GM12878 (cell line): Measurements from ENCODE around the gene C17orf113. TPM values are rescaled to one million over a fixed set of nuclear protein-coding genes. Genes with fewer than 3 reads are reported as not detected.

ENCODE experiments used
- ATAC-seq: fragments of 200-7000 bp; cut with Tn5 transposase; 3 replicates; pipeline ENCODE4 v1.9.1; 2020; ENCODE audit warnings: mild to moderate bottlenecking, moderate library complexity
- BruUV-seq: library from RNA; stranded (reverse); fragments of 400-500 nt; replicated peaks from 2 replicates; lab custom pipeline; 2021; lab: Mats Ljungman, UMichigan
- CTCF ChIA-PET: fragments of 300-600 bp; sonication (Branson Sonifier 250); formaldehyde crosslinking; extraction: SDS; loops from one replicate; lab custom pipeline; 2021; ENCODE audit warnings: inconsistent platforms; lab: Yijun Ruan, JAX
- POLR2A ChIA-PET: fragments of 350-600 bp; formaldehyde crosslinking; extraction: SDS; loops from one replicate; lab custom pipeline; 2021; ENCODE audit warnings: inconsistent platforms; lab: Charles Lee
- RAD21 ChIA-PET: fragments of 300-600 bp; sonication (Branson Sonifier 250); formaldehyde crosslinking; loops from one replicate; lab custom pipeline; 2023; ENCODE audit warnings: antibody characterized with exemption; ENCODE audit not compliant: unreplicated experiment; lab: Charles Lee
- SMC1A ChIA-PET: fragments of 300-600 bp; sonication (Branson Sonifier 250); formaldehyde crosslinking; loops from one replicate; lab custom pipeline; 2023; ENCODE audit not compliant: unreplicated experiment, uncharacterized antibody; lab: Charles Lee
- DNase-seq: peaks from one replicate; pipeline ENCODE4 v3.0.0-alpha.2; 2011; ENCODE audit warnings: low read depth, low spot score
- FAIRE-seq: peaks from 3 replicates; lab custom pipeline; 2011; peaks lifted over from hg19 to GRCh38; lab: Jason Lieb, UNC
- H2AFZ ChIP-seq: 2 replicates; pipeline ENCODE4 v1.6.0; 2011; ENCODE audit warnings: low read depth, low read length, control low read depth; ENCODE audit not compliant: control insufficient read depth
- H3K27ac ChIP-seq: 2 replicates; pipeline ENCODE4 v1.5.1; 2011; ENCODE audit warnings: control low read depth; ENCODE audit not compliant: control insufficient read depth, insufficient read depth
- H3K27me3 ChIP-seq, 2 experiments: replicated peaks in 1 of 2; 2 replicates each; pipeline versions ENCODE4 v1.6.0 to v1.6.1; 2011; ENCODE audit warnings: low read length in 1 of 2; ENCODE audit not compliant: control insufficient read depth in 2 of 2, insufficient read depth in 2 of 2
- H3K36me3 ChIP-seq, 2 experiments: 2 replicates each; pipeline ENCODE4 v1.5.1; 2011; ENCODE audit warnings: low read length in 1 of 2; ENCODE audit not compliant: control insufficient read depth in 2 of 2, insufficient read depth in 2 of 2
- H3K4me1 ChIP-seq: 2 replicates; pipeline ENCODE4 v1.6.1; 2011; ENCODE audit warnings: mild to moderate bottlenecking, low read length, moderate library complexity, mixed read lengths; ENCODE audit not compliant: control insufficient read depth, insufficient read depth
- H3K4me2 ChIP-seq: 2 replicates; pipeline ENCODE4 v1.6.0; 2011; ENCODE audit warnings: control low read depth; ENCODE audit not compliant: control insufficient read depth, insufficient read depth
- H3K4me3 ChIP-seq: fragments of 200-600 bp; sonication (generic); 2 replicates; pipeline ENCODE4 v1.5.1; 2016
- H3K79me2 ChIP-seq: 2 replicates; pipeline ENCODE4 v1.6.0; 2011; ENCODE audit warnings: low read length; ENCODE audit not compliant: control insufficient read depth, insufficient read depth
- H3K9ac ChIP-seq: 2 replicates; pipeline ENCODE4 v1.8.0; 2011; ENCODE audit warnings: low read length, control low read depth, mixed read lengths; ENCODE audit not compliant: control insufficient read depth, insufficient read depth
- H3K9me3 ChIP-seq: replicated peaks from 3 replicates; pipeline ENCODE4 v1.5.1; 2011; ENCODE audit warnings: mild to moderate bottlenecking, low read length; ENCODE audit not compliant: control insufficient read depth, insufficient read depth
- H4K20me1 ChIP-seq: 2 replicates; pipeline ENCODE4 v1.6.0; 2011; ENCODE audit not compliant: control insufficient read depth, insufficient read depth
- BCL11A ChIP-seq: IDR thresholded peaks from 2 replicates; pipeline ENCODE4 v1.6.1; 2011; ENCODE audit warnings: low read depth, low read length
- CHD1 ChIP-seq: IDR thresholded peaks from 2 replicates; pipeline ENCODE4 v1.6.1; 2012; ENCODE audit warnings: low read depth, low read length, improper control_type of control experiment
- HDGF ChIP-seq: fragments of 450-650 bp; IDR thresholded peaks from 2 replicates; pipeline ENCODE4 v1.6.1; 2016; ENCODE audit warnings: antibody characterized with exemption
- NFIC ChIP-seq: IDR thresholded peaks from 2 replicates; pipeline ENCODE4 v1.6.1; 2012; ENCODE audit warnings: low read depth, mild to moderate bottlenecking, inconsistent platforms, low read length, moderate library complexity
- SREBF2 ChIP-seq: IDR thresholded peaks from 2 replicates; pipeline ENCODE4 v1.6.1; 2012; ENCODE audit warnings: mild to moderate bottlenecking, low read length
- TAF1 ChIP-seq: IDR thresholded peaks from 2 replicates; pipeline ENCODE4 v1.6.1; 2011; ENCODE audit warnings: mild to moderate bottlenecking, low read depth, low read length, borderline replicate concordance
- ZNF622 ChIP-seq: fragments of 450-650 bp; IDR thresholded peaks from 2 replicates; pipeline ENCODE4 v1.6.1; 2017; ENCODE audit warnings: mild to moderate bottlenecking, inconsistent platforms
- ZZZ3 ChIP-seq: IDR thresholded peaks from 2 replicates; pipeline ENCODE4 v1.6.1; 2011; ENCODE audit warnings: low read depth; ENCODE audit not compliant: control insufficient read depth, insufficient read length
- WGBS: methylation state at CpG from one replicate; pipeline ENCODE4 v1.1.6; 2016; ENCODE audit warnings: low lambda C conversion rate; ENCODE audit not compliant: insufficient replicate concordance, insufficient coverage; ENCODE audit errors: missing lambda C conversion rate; 5-methylcytosine and 5-hydroxymethylcytosine counted together
- in situ Hi-C: fragments of 300-500 bp; cut with MboI; formaldehyde crosslinking; loops from 9 replicates; pipeline ENCODE4 v1.14.3; 2018; ENCODE audit warnings: mixed read lengths
- intact Hi-C: fragments of 100-400 bp; cut with micrococcal nuclease; formaldehyde crosslinking; loops from one replicate; pipeline ENCODE4 v1.14.2; 2022; ENCODE audit not compliant: unreplicated experiment
- polyA plus RNA-seq, 11 experiments: library from polyadenylated mRNA; depleted of rRNA in 4 of 11; unstranded in 6 of 11; stranded (reverse) in 5 of 11; fragments of >200 nt; fragmentation: Nextera tagmentation in 4 of 11; fragmentation: Illumina TruSeq in 1 of 11; extraction: Ambion mirVana in 4 of 11; extraction: Trizol in 1 of 11; gene quantifications; 1 replicate in 1 of 11; 2 replicates in 10 of 11; pipeline versions ENCODE4 v1.2.1 to v1.2.3, GENCODE V29; 2011 to 2016; ENCODE audit warnings: inconsistent platforms in 2 of 11, missing spikeins in 2 of 11, low read depth in 1 of 11
- total RNA-seq, 4 experiments: library from RNA; depleted of rRNA in 3 of 4; stranded (reverse); fragments of >200 nt in 3 of 4; fragmentation: Illumina TruSeq in 1 of 4; extraction: Trizol in 1 of 4; gene quantifications; 2 replicates each; pipeline versions ENCODE4 v1.2.1 to v1.2.3, GENCODE V29; 2013 to 2021
- TF ChIP-seq, protein P1 (sequence below): fragments of 450-650 bp; formaldehyde crosslinking; IDR thresholded peaks from 2 replicates; pipeline ENCODE4 v1.4.0; 2020; ENCODE audit warnings: mild to moderate bottlenecking, moderate library complexity

The C17orf113 gene
- total and polyA plus RNA-seq, 10 of the 15 experiments (the other 5 are each of a cell fraction or from before 2014, with no cell fraction given), result 0.03 to 0.17 (median 0.08) TPM; not detected in 3

DNA sequence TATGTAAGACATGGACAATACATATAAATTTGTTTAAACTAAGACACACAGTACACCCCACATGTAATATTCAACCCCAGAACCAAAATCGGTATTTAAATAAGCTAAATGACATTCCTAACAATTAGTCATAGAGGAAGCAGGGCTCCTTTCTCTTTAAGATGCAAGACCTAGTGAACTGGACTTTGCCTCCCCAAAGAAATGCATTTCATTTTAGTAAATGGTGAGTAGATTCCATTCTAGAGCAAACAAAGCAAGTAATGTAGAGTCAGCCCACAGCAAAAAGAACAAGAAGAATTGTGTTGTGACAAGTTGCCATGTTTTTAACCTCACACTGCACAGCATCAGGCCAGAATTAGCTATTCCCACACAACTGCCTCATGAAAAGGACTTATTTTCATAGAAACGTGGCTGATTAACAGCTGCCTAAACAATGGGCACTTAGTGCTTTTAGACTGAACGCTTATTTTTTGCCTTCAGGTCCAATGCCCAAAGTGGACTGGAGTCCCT, 47.6 kb downstream of the C17orf113 start:
- DNase-seq, result no peak
- Histone ChIP-seq H3K27me3 (no peaks in the 10 kb centered on the region), H3K4me1 (peaks cover 1% of the 10 kb centered on the region), H2AFZ (no peak overlapping the region), H3K36me3 (peaks cover 14 to 48% of the 10 kb centered on the region in 2 experiments), H3K4me2 (no peak overlapping the region), H3K9ac (no peak overlapping the region), H3K27ac (no peak overlapping the region), H3K79me2 (peaks cover 46% of the 10 kb centered on the region), H4K20me1 (no peaks in the 10 kb centered on the region; the same call in 1 of the 2 replicates), H3K4me3 (no peak overlapping the region), H3K9me3 (no peaks in the 10 kb centered on the region)
- 65% methylated on average over 3 of the region's 3 CpGs for WGBS
- FAIRE-seq, result no peak
- ATAC-seq, result no peak
- no peak for TF ChIP-seq SREBF2
- TF ChIP-seq HDGF, result no peak
- no peak for TF ChIP-seq ZZZ3
- no peak for TF ChIP-seq BCL11A
- ChIA-PET POLR2A (interaction anchor here (0.6 to 1.1 kb wide), 3 partner anchors 13 to 72 kb away, joined by 3 to 4 read pairs (median 3); partner anchors contain the start of gene ODAD4), SMC1A (interaction anchor here (1.3 kb wide), 1 partner anchor 40 kb away, joined by 4 read pairs; no protein-coding TSS in a partner anchor), RAD21 (no interaction called here), CTCF (interaction anchor here (1.0 to 2.3 kb wide), 4 partner anchors 10 to 23 kb away, joined by 5 to 7 read pairs (median 6); partner anchors contain the start of genes DNAJC7 and NKIRAS2)
- BruUV-seq, result no TSS peak
- intact Hi-C loops, result no loop called here
- in situ Hi-C loops, result loop anchor here (25.0 kb wide), 1 partner anchor 1209 kb away; the partner anchor contains the start of gene TMEM106A

DNA sequence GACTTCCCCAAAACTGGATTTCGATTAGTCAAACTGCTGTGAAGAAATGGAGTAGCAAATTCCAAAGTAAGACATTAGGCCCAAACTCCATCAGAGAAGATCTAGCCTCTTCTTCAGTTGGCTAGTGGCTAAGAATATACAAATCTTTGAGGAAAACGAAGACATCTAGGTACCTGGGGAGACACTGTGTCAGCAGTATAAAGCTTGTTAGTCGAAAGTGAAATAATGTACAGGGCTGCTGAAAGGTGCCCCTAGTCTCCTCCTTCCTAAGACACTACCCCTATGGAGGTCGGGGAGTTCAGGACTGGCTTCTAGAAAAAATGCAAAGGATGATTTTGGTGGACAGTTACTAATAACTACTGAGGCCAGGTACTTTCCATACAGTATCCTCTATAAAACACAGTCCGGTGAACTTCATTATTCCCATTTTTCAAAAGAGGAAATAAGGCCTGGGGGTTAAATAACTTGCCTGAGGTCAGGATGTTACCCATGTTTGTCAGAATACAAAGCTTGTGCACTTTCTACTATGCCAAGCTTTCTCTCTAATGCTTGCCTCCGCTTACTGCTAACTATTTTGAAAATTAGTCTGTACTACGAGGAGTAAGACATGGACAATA, 48.1 kb downstream of the C17orf113 start:
- RAD21 ChIA-PET, result no interaction called here
- Histone ChIP-seq H3K4me3 (no peak overlapping the region), H2AFZ (no peak overlapping the region), H3K9me3 (no peaks in the 10 kb centered on the region), H3K4me1 (peaks cover 7% of the 10 kb centered on the region), H3K4me2 (no peak overlapping the region), H3K9ac (no peak overlapping the region), H4K20me1 (no peaks in the 10 kb centered on the region; the same call in 1 of the 2 replicates), H3K36me3 (peaks cover 16 to 53% of the 10 kb centered on the region in 2 experiments), H3K27me3 (no peaks in the 10 kb centered on the region), H3K79me2 (peaks cover 42% of the 10 kb centered on the region), H3K27ac (no peak overlapping the region)
- POLR2A ChIA-PET, result interaction anchor here (1.0 to 1.1 kb wide), 2 partner anchors 14 to 72 kb away, joined by 3 to 4 read pairs; partner anchors contain the start of gene ODAD4
- in situ Hi-C loops (loop anchor here (25.0 kb wide), 1 partner anchor 1210 kb away; the partner anchor contains the start of gene TMEM106A), intact Hi-C loops (no loop called here)
- CTCF ChIA-PET, result interaction anchor here (1.0 to 2.3 kb wide), 4 partner anchors 11 to 23 kb away, joined by 5 to 7 read pairs (median 6); partner anchors contain the start of genes DNAJC7 and NKIRAS2
- FAIRE-seq, result no peak
- BruUV-seq, result TSS peak; percentile 14
- DNase-seq, result no peak
- WGBS, result 75% methylated on average over 7 of the region's 7 CpGs
- no peak for ATAC-seq
- SMC1A ChIA-PET, result interaction anchor here (1.3 kb wide), 1 partner anchor 40 kb away, joined by 4 read pairs; no protein-coding TSS in a partner anchor
- TF ChIP-seq TAF1, result no peak
- no peak for TF ChIP-seq ZNF622
- TF ChIP-seq, protein P1, sequence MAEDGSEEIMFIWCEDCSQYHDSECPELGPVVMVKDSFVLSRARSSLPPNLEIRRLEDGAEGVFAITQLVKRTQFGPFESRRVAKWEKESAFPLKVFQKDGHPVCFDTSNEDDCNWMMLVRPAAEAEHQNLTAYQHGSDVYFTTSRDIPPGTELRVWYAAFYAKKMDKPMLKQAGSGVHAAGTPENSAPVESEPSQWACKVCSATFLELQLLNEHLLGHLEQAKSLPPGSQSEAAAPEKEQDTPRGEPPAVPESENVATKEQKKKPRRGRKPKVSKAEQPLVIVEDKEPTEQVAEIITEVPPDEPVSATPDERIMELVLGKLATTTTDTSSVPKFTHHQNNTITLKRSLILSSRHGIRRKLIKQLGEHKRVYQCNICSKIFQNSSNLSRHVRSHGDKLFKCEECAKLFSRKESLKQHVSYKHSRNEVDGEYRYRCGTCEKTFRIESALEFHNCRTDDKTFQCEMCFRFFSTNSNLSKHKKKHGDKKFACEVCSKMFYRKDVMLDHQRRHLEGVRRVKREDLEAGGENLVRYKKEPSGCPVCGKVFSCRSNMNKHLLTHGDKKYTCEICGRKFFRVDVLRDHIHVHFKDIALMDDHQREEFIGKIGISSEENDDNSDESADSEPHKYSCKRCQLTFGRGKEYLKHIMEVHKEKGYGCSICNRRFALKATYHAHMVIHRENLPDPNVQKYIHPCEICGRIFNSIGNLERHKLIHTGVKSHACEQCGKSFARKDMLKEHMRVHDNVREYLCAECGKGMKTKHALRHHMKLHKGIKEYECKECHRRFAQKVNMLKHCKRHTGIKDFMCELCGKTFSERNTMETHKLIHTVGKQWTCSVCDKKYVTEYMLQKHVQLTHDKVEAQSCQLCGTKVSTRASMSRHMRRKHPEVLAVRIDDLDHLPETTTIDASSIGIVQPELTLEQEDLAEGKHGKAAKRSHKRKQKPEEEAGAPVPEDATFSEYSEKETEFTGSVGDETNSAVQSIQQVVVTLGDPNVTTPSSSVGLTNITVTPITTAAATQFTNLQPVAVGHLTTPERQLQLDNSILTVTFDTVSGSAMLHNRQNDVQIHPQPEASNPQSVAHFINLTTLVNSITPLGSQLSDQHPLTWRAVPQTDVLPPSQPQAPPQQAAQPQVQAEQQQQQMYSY (CRISPR knock-in tag), result no peak
- no peak for TF ChIP-seq CHD1
- TF ChIP-seq NFIC, result no peak
